GM18519 (cell line): ENCODE results near the gene SMPD4.
"Not testable (repeated sequence)": the region's sequence is repeated elsewhere in the genome, so short reads cannot be mapped to it uniquely, and the experiment has no call there.

Source experiments
- ATAC-seq: cut with Tn5 transposase; IDR thresholded peaks from one replicate; pipeline ENCODE4 v1.9.1; 2021; ENCODE audit warnings: mild to moderate bottlenecking, moderate library complexity; ENCODE audit not compliant: unreplicated experiment, low FRiP score

The SMPD4 gene

GRCh38 chr2:130160131-130160530 is 21.3 kb downstream of the SMPD4 start:
- ATAC-seq, result no peak

DNA sequence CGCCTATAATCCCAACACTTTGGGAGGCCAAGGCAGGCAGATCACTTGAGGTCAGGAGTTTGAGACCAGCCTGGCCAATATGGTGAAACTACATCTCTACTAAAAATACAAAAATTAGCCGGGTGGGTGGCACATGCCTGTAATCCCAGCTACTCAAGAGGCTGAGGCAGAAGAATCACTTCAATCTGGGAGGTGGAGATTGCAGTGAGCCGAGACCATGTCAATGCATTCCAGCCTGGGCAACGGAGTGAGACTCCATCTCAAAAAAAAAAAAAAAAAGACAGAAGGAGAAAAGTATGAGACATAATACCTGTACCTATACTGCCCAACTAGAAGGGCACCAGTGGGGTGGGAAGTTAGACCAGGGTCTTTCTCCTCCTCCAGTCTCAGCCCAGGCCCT is 22.0 kb downstream of the SMPD4 start:
- ATAC-seq, result not testable (repeated sequence)

- no peak for ATAC-seq
These were observed 22.8 kb downstream of the SMPD4 start for GRCh38 chr2:130158631-130159030.

- peak; percentile 71 for ATAC-seq
These were observed 23.4 kb downstream of the SMPD4 start for GRCh38 chr2:130157825-130158514.

DNA sequence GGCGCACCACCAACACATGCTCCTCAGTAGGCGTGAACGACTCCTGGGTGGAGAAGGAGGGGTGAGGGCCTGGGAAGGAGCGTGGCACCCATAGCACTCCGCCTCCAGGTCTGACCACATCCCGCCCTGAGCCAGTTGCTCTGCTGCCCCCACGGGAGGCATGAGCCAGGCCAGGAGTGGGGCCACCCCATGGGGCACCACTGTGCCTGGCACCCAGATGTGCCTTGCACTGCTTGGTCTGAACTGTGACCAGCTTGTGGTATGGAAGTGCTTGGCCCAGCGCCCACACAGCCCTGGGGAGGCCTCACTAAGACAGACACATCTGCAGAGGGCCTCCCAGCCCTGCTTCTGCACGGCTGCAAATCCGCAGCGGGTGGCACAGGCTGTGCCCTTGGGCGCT is 24.0 kb downstream of the SMPD4 start:
- ATAC-seq, result not testable (repeated sequence)

- no peak for ATAC-seq
These were observed 24.8 kb downstream of the SMPD4 start for GRCh38 chr2:130156624-130157004.

DNA sequence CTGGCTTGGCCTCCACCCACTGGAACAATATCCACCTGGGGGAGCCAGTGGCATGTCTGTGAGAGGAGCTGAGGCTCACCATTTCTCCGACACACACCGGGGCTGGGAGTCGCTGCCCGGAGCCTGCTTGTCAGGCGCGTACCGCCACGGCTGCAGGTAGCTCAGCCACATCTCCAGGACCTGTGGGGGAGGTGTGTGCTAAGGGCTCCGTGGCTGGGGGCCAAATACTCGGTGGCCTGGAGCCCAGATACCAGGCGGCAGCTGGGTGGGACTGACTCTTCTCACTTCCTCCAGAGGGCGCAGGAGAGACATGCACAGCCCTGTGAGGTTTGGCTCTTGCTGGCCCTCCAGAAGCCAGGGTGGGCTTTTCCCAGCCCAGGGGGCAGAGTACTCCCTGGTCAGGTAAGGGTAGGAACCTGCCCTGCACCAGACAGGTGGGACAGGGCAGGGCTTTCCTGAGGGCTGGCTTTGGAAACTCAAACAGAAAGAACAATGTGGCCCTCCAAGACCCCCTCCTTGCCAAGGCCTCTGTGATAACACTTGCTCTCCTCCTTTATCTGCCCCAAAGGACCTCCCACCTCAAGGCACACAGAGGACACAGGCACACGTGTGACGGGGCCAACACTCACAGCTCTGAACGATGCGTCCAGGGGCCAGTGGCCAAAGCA is 25.3 kb downstream of the SMPD4 start:
- ATAC-seq, result not testable (repeated sequence)

DNA sequence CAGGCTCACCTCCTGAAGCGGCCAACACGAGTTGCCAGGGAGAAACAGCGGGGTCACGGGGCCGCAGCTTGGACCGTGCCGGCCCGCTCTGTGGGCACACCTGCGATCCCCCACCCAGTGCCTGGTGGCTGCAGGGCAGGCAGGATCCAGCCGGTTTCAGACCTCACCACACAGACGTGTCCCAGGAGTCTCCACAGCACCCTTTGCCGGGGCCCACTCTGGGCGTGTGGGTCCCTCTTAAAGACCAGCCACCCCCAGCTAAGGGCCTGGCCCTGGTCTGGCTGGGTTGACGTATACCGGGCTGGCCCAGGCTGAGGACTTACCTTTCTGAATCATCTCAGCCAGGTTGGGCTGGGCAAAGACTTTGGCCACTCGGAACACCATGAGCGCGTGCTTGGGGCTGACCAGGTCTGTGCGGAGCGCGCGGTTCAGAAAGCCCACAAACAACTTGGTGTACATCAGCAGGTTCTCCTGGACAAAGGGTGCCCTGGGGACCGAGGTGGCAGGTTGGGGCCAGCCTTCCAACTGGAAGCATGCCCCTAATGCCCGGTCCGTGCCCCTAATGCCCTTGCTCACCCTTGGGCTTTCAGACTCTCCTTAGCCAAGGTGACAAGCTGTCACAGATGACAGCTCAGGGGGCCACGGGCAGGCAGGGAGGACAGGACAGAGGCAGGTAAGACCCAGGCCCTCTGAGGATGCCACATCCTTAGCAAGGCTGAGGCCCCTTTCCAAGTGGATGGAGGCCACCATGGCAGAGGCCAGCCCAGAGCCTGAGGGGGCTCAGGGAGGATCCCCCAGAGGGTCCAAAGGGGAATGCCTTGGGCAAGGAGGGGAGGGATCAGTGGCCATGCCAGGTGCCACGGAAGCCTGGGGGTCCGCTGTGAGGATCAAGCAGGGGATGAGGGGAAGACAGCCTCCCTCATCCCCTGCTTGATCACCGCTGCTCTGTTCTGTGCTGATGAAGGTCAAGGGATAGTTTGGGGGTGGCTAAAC is 26.3 kb downstream of the SMPD4 start:
- ATAC-seq, result no peak

- ATAC-seq, result not testable (repeated sequence)
These were observed 27.0 kb downstream of the SMPD4 start for GRCh38 chr2:130154423-130154770.

GRCh38 chr2:130153721-130154422 is 27.5 kb downstream of the SMPD4 start:
- ATAC-seq, result not testable (repeated sequence)

DNA sequence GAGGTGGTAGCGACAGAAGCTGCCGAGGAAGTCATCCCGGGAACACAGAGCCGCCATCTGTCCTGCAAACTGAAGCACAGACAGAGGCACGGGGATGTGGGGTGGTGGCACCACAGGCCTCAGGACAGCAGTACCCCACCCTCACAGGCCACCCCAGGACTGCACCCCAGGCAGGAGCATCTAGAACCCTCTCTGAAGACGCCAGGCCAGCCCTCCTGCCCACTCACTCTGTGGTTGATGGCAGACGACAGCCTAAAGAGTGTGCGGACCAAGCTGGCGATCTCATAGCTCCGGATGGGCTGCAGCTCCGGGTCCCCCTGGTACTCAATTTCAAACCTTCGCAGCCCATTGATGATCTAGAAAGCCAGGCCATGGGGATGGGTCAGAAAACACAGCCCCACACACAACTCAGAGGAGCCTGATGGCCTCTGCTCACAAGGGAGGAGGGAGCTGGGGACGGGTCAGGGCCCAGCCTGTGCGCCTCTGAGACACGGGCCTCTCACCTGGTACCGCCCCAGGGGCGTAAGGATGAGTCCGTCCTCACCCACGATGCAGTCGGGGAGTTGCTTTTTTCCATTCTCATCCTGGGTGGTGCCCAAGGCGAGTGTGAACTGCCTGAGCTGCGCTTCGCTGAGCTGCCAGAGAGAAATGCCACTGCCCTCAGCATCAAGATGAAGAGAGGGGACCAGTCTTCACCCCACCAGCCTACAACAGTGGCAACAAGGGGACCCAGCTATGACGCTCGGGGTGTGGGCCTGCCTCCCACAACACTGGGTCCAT is 28.4 kb downstream of the SMPD4 start:
- ATAC-seq, result no peak

DNA sequence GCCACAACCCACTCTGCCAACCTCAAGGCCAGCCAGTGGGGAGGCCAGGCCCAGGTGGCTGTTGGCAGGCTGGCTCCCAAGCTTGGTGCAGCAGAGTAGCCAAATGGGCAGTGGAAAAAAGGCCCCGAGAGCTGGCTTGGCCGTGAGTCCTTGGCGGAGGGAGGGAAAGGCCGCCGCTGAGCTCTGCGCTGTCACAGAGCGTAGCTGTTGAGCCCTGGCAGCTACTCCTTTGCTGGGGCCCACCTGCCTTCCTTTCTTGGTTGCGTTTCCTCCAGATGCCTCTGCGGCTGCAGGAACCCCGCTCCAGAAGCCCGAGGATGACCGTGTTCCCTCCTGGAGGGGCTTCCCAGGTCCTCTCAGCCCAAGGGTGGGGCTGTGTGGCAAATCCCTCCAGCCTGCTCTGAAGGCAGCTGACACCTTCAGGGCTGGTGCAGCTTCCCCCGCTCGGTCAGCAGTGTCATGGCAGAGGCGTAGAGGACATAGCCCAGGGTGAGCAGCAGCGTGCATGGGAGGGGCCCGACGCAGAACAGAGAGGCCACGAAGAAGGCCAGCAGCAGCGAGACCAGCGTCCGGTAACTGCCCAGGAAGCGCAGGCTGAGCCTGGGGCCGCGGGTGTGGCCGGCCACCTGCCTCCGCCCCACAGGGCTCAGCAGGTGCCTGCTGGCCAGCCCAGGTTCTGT is 29.1 kb downstream of the SMPD4 start:
- not testable (repeated sequence) for ATAC-seq

DNA sequence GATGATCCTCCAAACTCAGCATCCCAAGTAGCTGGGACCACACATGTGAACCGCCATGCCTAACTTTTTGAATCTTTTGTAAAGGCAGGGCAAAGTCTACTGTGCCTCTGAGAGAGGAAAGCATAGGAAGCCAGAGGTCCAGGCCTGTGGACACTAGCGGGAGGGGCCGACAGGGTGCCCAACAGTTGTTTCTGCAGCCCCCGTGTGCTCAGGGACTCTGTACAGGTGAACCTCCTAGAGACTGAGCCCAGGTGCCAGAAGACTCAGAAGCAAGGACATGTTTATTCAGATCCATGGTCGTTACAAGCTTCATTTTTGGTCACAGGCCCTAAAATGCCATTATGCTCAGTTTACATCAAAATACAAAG is 30.3 kb downstream of the SMPD4 start:
- ATAC-seq, result not testable (repeated sequence)

GRCh38 chr2:130150181-130151144 is 30.9 kb downstream of the SMPD4 start:
- no peak for ATAC-seq

DNA sequence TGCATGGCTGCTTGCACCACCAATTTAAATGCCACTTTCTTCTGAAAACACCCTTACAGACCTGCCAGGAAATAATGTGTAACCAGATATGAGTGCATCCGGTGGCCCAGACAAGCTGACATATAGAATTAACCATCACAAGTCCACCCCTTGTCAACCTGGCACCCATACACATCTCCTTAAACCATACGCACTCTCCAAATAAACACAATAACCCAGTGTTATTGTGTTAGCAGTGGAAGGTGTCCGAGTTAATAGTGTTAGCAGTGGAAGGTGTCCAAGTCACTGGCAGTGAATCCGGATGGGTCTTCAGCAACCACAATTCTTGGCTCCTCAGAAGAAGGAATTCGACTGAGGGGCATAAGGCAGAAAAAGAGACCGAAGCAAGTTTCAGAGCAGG is 32.9 kb downstream of the SMPD4 start:
- ATAC-seq, result not testable (repeated sequence)

DNA sequence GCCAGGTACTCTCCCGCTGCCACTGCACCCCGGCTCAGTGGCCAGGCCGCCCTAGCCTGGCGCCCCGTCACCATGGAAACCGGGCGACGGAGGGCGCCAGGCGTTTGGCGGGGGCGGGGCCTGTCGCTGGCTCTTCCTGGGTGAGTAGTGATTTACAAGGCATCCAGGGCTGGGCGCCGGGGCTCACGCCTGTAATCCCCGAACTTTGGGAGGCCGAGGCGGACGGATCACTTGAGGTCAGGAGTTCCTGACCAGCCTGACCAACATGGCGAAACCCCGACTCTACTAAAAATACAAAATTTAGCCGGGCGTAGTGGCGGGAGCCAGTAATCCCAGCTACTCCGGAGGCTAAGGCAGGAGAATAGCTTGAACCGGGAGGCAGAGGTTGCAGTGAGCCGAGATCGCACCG is 36.4 kb downstream of the SMPD4 start, which contains the start of gene CCDC74B:
Gene CCDC74B (minus strand): TSS at position 107 of the 409 bp plus-strand sequence. CDS start 116 bp downstream, outside the sequence.
- ATAC-seq, result peak; percentile 92

DNA sequence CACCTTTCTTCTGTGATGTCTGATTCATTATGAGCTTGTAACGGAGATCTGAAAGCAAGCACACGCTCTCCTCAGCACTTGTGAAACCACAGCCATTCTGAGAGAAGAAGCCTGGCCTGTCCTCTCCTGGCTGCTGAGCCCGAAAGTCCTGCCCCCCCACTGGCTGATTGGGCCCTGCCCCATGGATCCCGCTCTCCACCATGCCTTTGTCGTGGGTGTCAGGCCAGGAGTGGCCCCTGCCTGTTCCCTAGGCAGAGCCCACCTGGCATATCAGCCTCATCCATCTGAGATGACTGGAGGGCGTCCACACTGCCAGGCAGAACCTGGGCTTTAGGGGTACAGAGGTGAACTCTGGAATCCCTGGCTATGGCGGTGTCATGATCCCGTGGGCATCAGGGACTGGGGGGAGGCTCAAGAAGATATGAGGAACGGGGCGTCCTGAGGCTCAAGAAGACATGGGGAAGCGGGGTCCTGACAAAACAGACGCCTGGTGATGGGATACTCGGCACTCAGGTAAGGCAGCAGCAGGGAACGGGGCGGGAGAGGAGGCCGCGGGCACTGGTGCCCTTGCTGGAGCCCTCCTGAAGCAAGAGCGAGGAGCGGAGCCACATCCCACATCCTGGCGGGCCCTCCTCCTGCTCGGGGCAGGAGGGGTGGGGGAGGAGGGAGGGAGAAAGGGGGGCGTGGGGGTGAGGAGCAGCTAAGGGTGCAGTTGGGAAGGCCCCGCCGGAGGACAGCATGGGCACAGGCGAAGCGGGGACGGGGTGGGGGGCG is 37.9 kb downstream of the SMPD4 start:
- ATAC-seq, result not testable (repeated sequence)
